ENCODE results near the gene FOXO1. TPM values are rescaled to one million over a fixed set of nuclear protein-coding genes. Genes with fewer than 3 reads are reported as not detected.

FOXO1 gene
- polyA plus RNA-seq, 2 donors = 1.7 to 3.7 TPM

DNA sequence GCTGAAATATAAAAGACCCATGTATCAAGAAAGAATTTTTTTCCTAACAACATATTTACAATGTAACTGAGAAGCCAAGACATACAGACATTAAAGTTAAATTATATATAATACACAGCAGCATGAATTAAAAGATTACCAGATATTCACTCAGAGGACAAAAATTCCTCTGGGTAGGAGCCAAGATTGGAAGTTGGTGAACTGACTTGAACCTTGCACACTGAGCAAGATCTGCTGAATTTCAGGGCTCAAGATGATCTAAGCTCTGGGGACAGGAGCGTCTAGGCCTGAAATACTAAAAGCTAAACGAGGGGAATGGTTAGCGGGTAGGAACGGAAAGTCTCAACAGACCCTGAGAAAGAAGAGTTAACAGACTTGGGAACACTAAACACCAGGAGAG, 8.5 kb downstream of the FOXO1 start:
- WGBS, 2 donors = 86 to 87% methylated on average over 4 of the region's 4 CpGs
- no peaks in the 10 kb centered on the region for H3K36me3 ChIP-seq (ENCODE audit: control insufficient read depth in 2 of 2, insufficient read depth in 2 of 2, low read length in 1 of 2)
- peaks cover 4 to 6% of the 10 kb centered on the region in 2 donors for H3K4me1 ChIP-seq (ENCODE audit: control insufficient read depth in 2 of 2, insufficient read depth in 2 of 2, low read length in 1 of 2)
- H3K4me3 ChIP-seq (ENCODE audit: low read depth in 1 of 2, low read length in 2 of 2) = no peak overlapping the region
- H3K9me3 ChIP-seq (ENCODE audit: control insufficient read depth in 2 of 2, insufficient read depth in 1 of 2, low read depth in 1 of 2, low read length in 1 of 2) = no peaks in the 10 kb centered on the region
- no peak overlapping the region for H3K27ac ChIP-seq (ENCODE audit: low read depth in 2 of 2, low read length in 1 of 2)
- no peaks in the 10 kb centered on the region for H3K27me3 ChIP-seq (ENCODE audit: control insufficient read depth in 1 of 2, insufficient read depth in 2 of 2, low read length in 2 of 2)

DNA sequence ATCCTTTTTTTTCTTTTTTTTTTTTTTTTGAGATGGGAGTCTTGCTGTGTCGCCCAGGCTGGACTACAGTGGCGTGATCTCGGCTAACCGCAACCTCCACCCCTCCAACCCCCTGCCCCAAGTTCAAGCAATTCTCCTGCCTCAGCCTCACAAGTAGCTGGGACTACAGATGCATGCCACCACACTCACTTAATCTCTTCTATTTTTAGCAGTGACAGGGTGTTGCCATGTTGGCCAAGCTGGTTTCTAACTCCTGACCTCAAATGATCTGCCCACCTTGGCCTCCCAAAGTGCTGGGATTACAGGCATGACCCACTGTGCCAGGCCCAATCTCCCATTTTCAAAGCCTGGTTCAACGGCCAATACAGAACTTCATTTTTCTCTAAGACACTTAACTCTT, 9.1 kb downstream of the FOXO1 start:
- no peaks in the 10 kb centered on the region for H3K27me3 ChIP-seq (ENCODE audit: control insufficient read depth in 1 of 2, insufficient read depth in 2 of 2, low read length in 2 of 2)
- H3K36me3 ChIP-seq (ENCODE audit: control insufficient read depth in 2 of 2, insufficient read depth in 2 of 2, low read length in 1 of 2) = no peaks in the 10 kb centered on the region
- 91 to 94% methylated on average over 5 of the region's 5 CpGs for WGBS, 2 donors
- no peak overlapping the region for H3K27ac ChIP-seq (ENCODE audit: low read depth in 2 of 2, low read length in 1 of 2)
- no peaks in the 10 kb centered on the region for H3K9me3 ChIP-seq (ENCODE audit: control insufficient read depth in 2 of 2, insufficient read depth in 1 of 2, low read depth in 1 of 2, low read length in 1 of 2)
- no peak overlapping the region for H3K4me3 ChIP-seq (ENCODE audit: low read depth in 1 of 2, low read length in 2 of 2)
- peaks cover 4 to 6% of the 10 kb centered on the region in 2 donors for H3K4me1 ChIP-seq (ENCODE audit: control insufficient read depth in 2 of 2, insufficient read depth in 2 of 2, low read length in 1 of 2)

GRCh38 chr13:40656358-40656757, 10.1 kb downstream of the FOXO1 start:
- H3K4me3 ChIP-seq (ENCODE audit: low read depth in 1 of 2, low read length in 2 of 2) = no peak overlapping the region
- WGBS, 2 donors = 40 to 51% methylated on average over 1 of the region's 1 CpG
- H3K27me3 ChIP-seq (ENCODE audit: control insufficient read depth in 1 of 2, insufficient read depth in 2 of 2, low read length in 2 of 2) = no peaks in the 10 kb centered on the region
- no peak overlapping the region for H3K27ac ChIP-seq (ENCODE audit: low read depth in 2 of 2, low read length in 1 of 2)
- H3K4me1 ChIP-seq (ENCODE audit: control insufficient read depth in 2 of 2, insufficient read depth in 2 of 2, low read length in 1 of 2) = peaks cover 4 to 8% of the 10 kb centered on the region in 2 donors
- H3K36me3 ChIP-seq (ENCODE audit: control insufficient read depth in 2 of 2, insufficient read depth in 2 of 2, low read length in 1 of 2) = no peaks in the 10 kb centered on the region
- no peaks in the 10 kb centered on the region for H3K9me3 ChIP-seq (ENCODE audit: control insufficient read depth in 2 of 2, insufficient read depth in 1 of 2, low read depth in 1 of 2, low read length in 1 of 2)

DNA sequence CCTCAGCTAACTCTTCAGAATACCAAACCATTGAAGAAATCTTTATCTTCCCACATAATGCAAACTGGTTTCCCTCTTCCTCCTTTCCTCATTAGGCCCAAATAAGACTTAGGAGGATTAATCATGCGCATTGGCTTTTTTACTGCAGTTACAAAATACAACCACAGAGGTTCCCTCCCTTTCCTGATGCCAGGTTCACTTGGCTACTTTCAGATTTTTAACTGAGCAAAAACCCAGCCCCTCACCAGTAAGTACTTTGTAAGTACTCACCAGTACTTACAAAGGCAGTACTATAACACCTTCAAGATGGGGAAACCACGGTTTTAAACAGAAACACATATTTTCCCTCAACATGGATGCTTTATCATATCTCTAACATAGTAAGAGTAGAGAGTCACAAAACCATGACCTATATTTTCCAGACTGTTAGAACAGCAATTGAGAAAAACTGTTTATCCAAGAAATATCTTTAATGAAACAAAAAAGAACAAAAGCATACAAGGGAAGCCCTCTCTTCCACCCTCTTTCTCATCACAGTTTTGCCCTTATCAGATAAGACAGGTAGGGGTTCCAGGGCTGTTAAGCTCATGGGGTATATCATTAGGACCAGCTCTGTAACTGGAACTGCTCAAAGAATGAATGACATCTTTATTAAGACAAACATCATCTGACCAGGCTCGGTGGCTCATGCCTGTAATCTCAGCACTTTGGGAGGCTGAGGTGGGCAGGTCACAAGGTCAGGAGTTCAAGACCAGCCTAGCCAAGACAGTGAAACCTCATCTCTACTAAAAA, 12.7 kb downstream of the FOXO1 start:
- 49 to 50% methylated on average over 3 of the region's 3 CpGs for WGBS, 2 donors
- H3K4me3 ChIP-seq (ENCODE audit: low read depth in 1 of 2, low read length in 2 of 2) = no peak overlapping the region
- peaks cover 4 to 8% of the 10 kb centered on the region in 2 donors for H3K4me1 ChIP-seq (ENCODE audit: control insufficient read depth in 2 of 2, insufficient read depth in 2 of 2, low read length in 1 of 2)
- no peaks in the 10 kb centered on the region for H3K36me3 ChIP-seq (ENCODE audit: control insufficient read depth in 2 of 2, insufficient read depth in 2 of 2, low read length in 1 of 2)
- no peak overlapping the region for H3K27ac ChIP-seq (ENCODE audit: low read depth in 2 of 2, low read length in 1 of 2)
- H3K27me3 ChIP-seq (ENCODE audit: control insufficient read depth in 1 of 2, insufficient read depth in 2 of 2, low read length in 2 of 2) = no peaks in the 10 kb centered on the region
- H3K9me3 ChIP-seq (ENCODE audit: control insufficient read depth in 2 of 2, insufficient read depth in 1 of 2, low read depth in 1 of 2, low read length in 1 of 2) = no peaks in the 10 kb centered on the region

- Histone ChIP-seq H3K4me1 (ENCODE audit: control insufficient read depth in 2 of 2, insufficient read depth in 2 of 2, low read length in 1 of 2) (peaks cover 4 to 8% of the 10 kb centered on the region in 2 donors), H3K27ac (ENCODE audit: low read depth in 2 of 2, low read length in 1 of 2) (no peak overlapping the region), H3K36me3 (ENCODE audit: control insufficient read depth in 2 of 2, insufficient read depth in 2 of 2, low read length in 1 of 2) (no peaks in the 10 kb centered on the region), H3K27me3 (ENCODE audit: control insufficient read depth in 1 of 2, insufficient read depth in 2 of 2, low read length in 2 of 2) (no peaks in the 10 kb centered on the region), H3K9me3 (ENCODE audit: control insufficient read depth in 2 of 2, insufficient read depth in 1 of 2, low read depth in 1 of 2, low read length in 1 of 2) (no peaks in the 10 kb centered on the region), H3K4me3 (ENCODE audit: low read depth in 1 of 2, low read length in 2 of 2) (no peak overlapping the region)
- 53 to 55% methylated on average over 2 of the region's 2 CpGs for WGBS, 2 donors
Observed at GRCh38 chr13:40652588-40652940, 13.9 kb downstream of the FOXO1 start.

DNA sequence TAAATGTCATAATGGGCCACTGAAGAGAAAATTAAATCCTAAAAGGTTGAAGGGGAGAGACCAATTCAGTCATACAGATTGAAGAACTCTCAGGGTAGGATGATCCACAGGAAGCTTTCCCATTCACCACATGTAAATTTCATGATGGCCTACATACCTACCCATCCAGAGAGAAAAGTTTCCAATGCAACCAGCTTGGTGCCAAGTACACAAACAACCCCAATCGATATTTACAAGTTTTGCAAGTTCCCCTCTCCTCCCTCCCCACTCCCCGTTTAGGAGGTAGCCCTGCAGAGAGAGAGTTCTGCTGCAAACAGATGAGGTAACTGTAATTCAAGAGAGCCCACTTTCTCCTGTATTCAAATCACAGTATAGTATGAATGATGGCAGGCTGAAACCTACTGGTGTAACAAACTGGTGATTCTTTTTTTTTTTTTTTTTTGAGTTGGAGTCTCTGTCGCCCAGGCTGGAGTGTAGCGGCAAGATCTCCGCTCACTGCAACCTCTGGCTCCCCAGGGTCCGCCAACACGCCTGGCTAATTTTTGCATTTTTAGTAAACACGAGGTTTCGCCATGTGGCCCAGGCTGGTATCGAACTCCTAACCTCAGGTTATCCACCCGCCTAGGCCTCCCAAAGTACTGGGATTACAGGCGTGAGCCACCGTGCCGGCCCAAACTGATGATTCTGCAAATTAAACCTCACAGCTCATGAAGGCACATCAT, 14.4 kb downstream of the FOXO1 start:
- 83 to 84% methylated on average over 14 of the region's 14 CpGs for WGBS, 2 donors
- Histone ChIP-seq H3K4me3 (ENCODE audit: low read depth in 1 of 2, low read length in 2 of 2) (no peak overlapping the region), H3K9me3 (ENCODE audit: control insufficient read depth in 2 of 2, insufficient read depth in 1 of 2, low read depth in 1 of 2, low read length in 1 of 2) (no peaks in the 10 kb centered on the region), H3K4me1 (ENCODE audit: control insufficient read depth in 2 of 2, insufficient read depth in 2 of 2, low read length in 1 of 2) (peaks cover 4 to 11% of the 10 kb centered on the region in 2 donors), H3K27me3 (ENCODE audit: control insufficient read depth in 1 of 2, insufficient read depth in 2 of 2, low read length in 2 of 2) (no peaks in the 10 kb centered on the region), H3K27ac (ENCODE audit: low read depth in 2 of 2, low read length in 1 of 2) (no peak overlapping the region), H3K36me3 (ENCODE audit: control insufficient read depth in 2 of 2, insufficient read depth in 2 of 2, low read length in 1 of 2) (no peaks in the 10 kb centered on the region)

DNA sequence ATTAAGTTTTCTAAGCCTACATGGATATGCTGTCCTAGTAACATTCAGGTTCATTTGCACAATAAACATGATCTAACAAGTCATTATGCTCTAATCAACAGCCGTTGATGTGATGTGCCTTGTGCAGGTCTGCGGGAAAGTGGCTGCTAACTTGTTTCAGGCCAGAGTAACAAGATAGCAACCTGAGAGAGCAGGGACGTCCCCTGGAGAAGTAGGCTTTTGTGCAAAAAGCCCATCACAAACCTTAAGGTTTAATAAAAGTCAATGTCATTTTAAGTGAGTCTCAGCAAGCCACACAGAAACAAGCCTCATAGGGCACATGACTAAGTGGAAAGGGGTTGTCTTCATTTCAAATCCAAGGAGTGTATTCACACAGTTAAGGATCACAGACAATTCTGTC, 17.6 kb downstream of the FOXO1 start:
- H3K4me3 ChIP-seq (ENCODE audit: low read depth in 1 of 2, low read length in 2 of 2) = no peak overlapping the region
- peaks cover 4 to 12% of the 10 kb centered on the region in 2 donors for H3K4me1 ChIP-seq (ENCODE audit: control insufficient read depth in 2 of 2, insufficient read depth in 2 of 2, low read length in 1 of 2)
- no peaks in the 10 kb centered on the region for H3K36me3 ChIP-seq (ENCODE audit: control insufficient read depth in 2 of 2, insufficient read depth in 2 of 2, low read length in 1 of 2)
- 30 to 45% methylated on average over 3 of the region's 3 CpGs for WGBS, 2 donors
- H3K9me3 ChIP-seq (ENCODE audit: control insufficient read depth in 2 of 2, insufficient read depth in 1 of 2, low read depth in 1 of 2, low read length in 1 of 2) = no peaks in the 10 kb centered on the region
- no peaks in the 10 kb centered on the region for H3K27me3 ChIP-seq (ENCODE audit: control insufficient read depth in 1 of 2, insufficient read depth in 2 of 2, low read length in 2 of 2)
- no peak overlapping the region for H3K27ac ChIP-seq (ENCODE audit: low read depth in 2 of 2, low read length in 1 of 2)

- no peak overlapping the region for H3K27ac ChIP-seq (ENCODE audit: low read depth in 2 of 2, low read length in 1 of 2)
- H3K4me1 ChIP-seq (ENCODE audit: control insufficient read depth in 2 of 2, insufficient read depth in 2 of 2, low read length in 1 of 2) = peaks cover 0 to 11% of the 10 kb centered on the region in 2 donors
- H3K9me3 ChIP-seq (ENCODE audit: control insufficient read depth in 2 of 2, insufficient read depth in 1 of 2, low read depth in 1 of 2, low read length in 1 of 2) = no peaks in the 10 kb centered on the region
- H3K4me3 ChIP-seq (ENCODE audit: low read depth in 1 of 2, low read length in 2 of 2) = no peak overlapping the region
- no peaks in the 10 kb centered on the region for H3K36me3 ChIP-seq (ENCODE audit: control insufficient read depth in 2 of 2, insufficient read depth in 2 of 2, low read length in 1 of 2)
- no peaks in the 10 kb centered on the region for H3K27me3 ChIP-seq (ENCODE audit: control insufficient read depth in 1 of 2, insufficient read depth in 2 of 2, low read length in 2 of 2)
- 60 to 76% methylated on average over 2 of the region's 2 CpGs for WGBS, 2 donors
Observed at GRCh38 chr13:40648040-40648439, 18.4 kb downstream of the FOXO1 start.

- Histone ChIP-seq H3K4me3 (ENCODE audit: low read depth in 1 of 2, low read length in 2 of 2) (no peak overlapping the region), H3K4me1 (ENCODE audit: control insufficient read depth in 2 of 2, insufficient read depth in 2 of 2, low read length in 1 of 2) (peaks cover 0 to 11% of the 10 kb centered on the region in 2 donors), H3K9me3 (ENCODE audit: control insufficient read depth in 2 of 2, insufficient read depth in 1 of 2, low read depth in 1 of 2, low read length in 1 of 2) (no peaks in the 10 kb centered on the region), H3K36me3 (ENCODE audit: control insufficient read depth in 2 of 2, insufficient read depth in 2 of 2, low read length in 1 of 2) (no peaks in the 10 kb centered on the region), H3K27ac (ENCODE audit: low read depth in 2 of 2, low read length in 1 of 2) (peak overlapping the region in 1 of 2 donors; percentile 15), H3K27me3 (ENCODE audit: control insufficient read depth in 1 of 2, insufficient read depth in 2 of 2, low read length in 2 of 2) (no peaks in the 10 kb centered on the region)
- 66% methylated on average over 3 of the region's 3 CpGs for WGBS, 2 donors
Observed at GRCh38 chr13:40644838-40645604, 21.4 kb downstream of the FOXO1 start.

Measured in esophagus (tissue), 2 donors.